Left ventricle myocardium inferior (tissue), 1 donor: ENCODE measurements around the gene EDA. TPM values are rescaled to one million over a fixed set of nuclear protein-coding genes. Genes with fewer than 3 reads are reported as not detected.

Source experiments
- DNase-seq: peaks from one replicate; pipeline ENCODE4 v3.0.0-alpha.2; 2020
- H3K27ac ChIP-seq: fragments of 200-600 bp; replicated peaks from 2 replicates; pipeline ENCODE4 v1.8.0; 2021
- H3K27me3 ChIP-seq: fragments of 200-600 bp; 2 replicates; pipeline ENCODE4 v1.8.0; 2021; ENCODE audit warnings: low read depth
- H3K36me3 ChIP-seq: fragments of 200-600 bp; 2 replicates; pipeline ENCODE4 v1.8.0; 2021
- H3K4me1 ChIP-seq: fragments of 200-600 bp; 2 replicates; pipeline ENCODE4 v1.8.0; 2021
- H3K4me3 ChIP-seq: fragments of 200-600 bp; 2 replicates; pipeline ENCODE4 v1.8.0; 2021; ENCODE audit warnings: mild to moderate bottlenecking, moderate library complexity
- H3K9me3 ChIP-seq: fragments of 200-600 bp; replicated peaks from 2 replicates; pipeline ENCODE4 v1.8.0; 2021
- intact Hi-C: fragments of 100-400 bp; cut with micrococcal nuclease; formaldehyde crosslinking; loops from one replicate; pipeline ENCODE4 v1.11.0; 2022
- total RNA-seq: library from RNA; stranded (reverse); fragmentation: NEBNext Ultra II Directional; extraction: Animal tissue kit (Norgen Biotek cat#: 25700); gene quantifications from one replicate; pipeline ENCODE4 v1.2.1, GENCODE V29; 2021
- TF ChIP-seq, protein P1 (sequence below): fragments of 200-600 bp; IDR thresholded peaks from 2 replicates; pipeline ENCODE4 v1.8.0; 2021; ENCODE audit warnings: antibody characterized with exemption, mild to moderate bottlenecking, borderline replicate concordance
- donor health status: DM: no; HTN: yes; CAD: no; lungs with severe emphysema.

EDA gene
- total RNA-seq, 1 donor from 2014 or later: 7.3 TPM

DNA sequence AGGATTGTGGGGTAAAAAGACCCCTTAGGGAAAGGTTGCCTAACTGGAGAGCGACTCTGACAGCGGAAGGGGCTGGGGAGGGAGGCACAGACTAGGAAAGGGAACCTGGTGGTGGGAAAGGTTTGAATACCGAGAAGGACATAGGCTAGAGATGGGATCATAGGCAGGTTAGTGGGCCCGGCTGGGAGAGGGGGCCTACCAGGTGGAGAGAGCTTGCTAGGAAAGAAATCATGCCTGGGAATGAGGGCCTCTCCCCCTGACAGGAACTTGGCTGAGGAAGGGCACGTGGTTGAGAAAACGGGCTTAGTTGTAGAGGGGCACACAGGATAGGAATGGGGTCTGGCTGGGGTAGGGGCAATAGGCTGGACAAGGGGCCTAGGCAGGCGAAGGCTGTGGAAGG, 450.7 kb downstream of the EDA start:
- intact Hi-C loops: no loop called here
- H3K4me1 ChIP-seq: no peaks in the 10 kb centered on the region
- no peaks in the 10 kb centered on the region for H3K36me3 ChIP-seq
- H3K9me3 ChIP-seq: no peaks in the 10 kb centered on the region
- TF ChIP-seq, protein P1, sequence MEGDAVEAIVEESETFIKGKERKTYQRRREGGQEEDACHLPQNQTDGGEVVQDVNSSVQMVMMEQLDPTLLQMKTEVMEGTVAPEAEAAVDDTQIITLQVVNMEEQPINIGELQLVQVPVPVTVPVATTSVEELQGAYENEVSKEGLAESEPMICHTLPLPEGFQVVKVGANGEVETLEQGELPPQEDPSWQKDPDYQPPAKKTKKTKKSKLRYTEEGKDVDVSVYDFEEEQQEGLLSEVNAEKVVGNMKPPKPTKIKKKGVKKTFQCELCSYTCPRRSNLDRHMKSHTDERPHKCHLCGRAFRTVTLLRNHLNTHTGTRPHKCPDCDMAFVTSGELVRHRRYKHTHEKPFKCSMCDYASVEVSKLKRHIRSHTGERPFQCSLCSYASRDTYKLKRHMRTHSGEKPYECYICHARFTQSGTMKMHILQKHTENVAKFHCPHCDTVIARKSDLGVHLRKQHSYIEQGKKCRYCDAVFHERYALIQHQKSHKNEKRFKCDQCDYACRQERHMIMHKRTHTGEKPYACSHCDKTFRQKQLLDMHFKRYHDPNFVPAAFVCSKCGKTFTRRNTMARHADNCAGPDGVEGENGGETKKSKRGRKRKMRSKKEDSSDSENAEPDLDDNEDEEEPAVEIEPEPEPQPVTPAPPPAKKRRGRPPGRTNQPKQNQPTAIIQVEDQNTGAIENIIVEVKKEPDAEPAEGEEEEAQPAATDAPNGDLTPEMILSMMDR: no peak
- H3K27ac ChIP-seq: no peak overlapping the region
- no peak overlapping the region for H3K4me3 ChIP-seq
- no peak for DNase-seq
- no peaks in the 10 kb centered on the region for H3K27me3 ChIP-seq

GRCh38 chrX:70079297-70079696, 463.4 kb downstream of the EDA start:
- TF ChIP-seq, protein P1: no peak
- H3K4me3 ChIP-seq: no peak overlapping the region
- intact Hi-C loops: no loop called here
- H3K27me3 ChIP-seq: no peaks in the 10 kb centered on the region
- no peaks in the 10 kb centered on the region for H3K9me3 ChIP-seq
- no peak for DNase-seq
- H3K4me1 ChIP-seq: no peaks in the 10 kb centered on the region
- no peak overlapping the region for H3K27ac ChIP-seq
- H3K36me3 ChIP-seq: no peaks in the 10 kb centered on the region

GRCh38 chrX:70079870-70080269, 464.0 kb downstream of the EDA start:
- Histone ChIP-seq H3K27ac (no peak overlapping the region), H3K36me3 (no peaks in the 10 kb centered on the region), H3K9me3 (no peaks in the 10 kb centered on the region), H3K4me1 (no peaks in the 10 kb centered on the region), H3K4me3 (no peak overlapping the region), H3K27me3 (no peaks in the 10 kb centered on the region)
- TF ChIP-seq, protein P1: no peak
- DNase-seq: no peak
- intact Hi-C loops: no loop called here

- Histone ChIP-seq H3K4me1 (no peaks in the 10 kb centered on the region), H3K27ac (no peak overlapping the region), H3K4me3 (no peak overlapping the region), H3K9me3 (no peaks in the 10 kb centered on the region), H3K27me3 (no peaks in the 10 kb centered on the region), H3K36me3 (no peaks in the 10 kb centered on the region)
- DNase-seq: no peak
- intact Hi-C loops: no loop called here
- TF ChIP-seq, protein P1: no peak
These were observed 466.8 kb downstream of the EDA start for GRCh38 chrX:70082723-70083122.

DNA sequence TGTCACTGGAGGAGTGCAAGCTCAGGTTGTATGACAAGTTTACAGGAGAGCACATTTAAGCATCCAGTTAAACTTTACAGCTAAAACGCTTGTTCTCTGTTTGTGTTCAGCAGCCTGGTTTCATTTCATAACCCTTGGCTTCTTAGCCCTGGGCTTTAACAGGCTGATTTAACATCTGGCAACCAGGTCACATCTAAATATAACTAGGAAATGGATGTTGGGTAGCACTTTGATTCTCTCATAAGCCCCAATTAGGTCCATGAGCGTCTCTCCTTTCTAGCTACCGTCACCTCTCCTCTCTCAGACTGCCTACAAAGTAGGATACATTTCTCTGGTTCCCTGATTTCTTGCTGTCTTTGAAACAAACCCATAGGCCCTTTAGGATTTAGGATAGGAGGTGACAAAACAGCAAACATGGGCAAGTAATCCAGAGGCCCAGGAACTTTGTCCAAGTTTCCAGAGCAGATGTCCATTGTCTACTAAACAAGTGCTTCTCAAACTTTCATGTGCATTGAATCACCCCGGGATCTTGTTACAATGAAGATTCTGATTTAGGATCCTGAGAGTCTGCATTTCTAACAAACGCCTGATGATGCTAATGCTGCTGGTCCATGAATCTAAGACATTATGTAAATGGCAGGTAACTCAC, 468.8 kb downstream of the EDA start:
- Histone ChIP-seq H3K4me3 (no peak overlapping the region), H3K9me3 (no peaks in the 10 kb centered on the region), H3K27me3 (no peaks in the 10 kb centered on the region), H3K36me3 (no peaks in the 10 kb centered on the region), H3K4me1 (peaks cover 6% of the 10 kb centered on the region), H3K27ac (no peak overlapping the region)
- no peak for DNase-seq
- TF ChIP-seq, protein P1: no peak
- intact Hi-C loops: no loop called here
